Hepatocyte (in vitro differentiated cells): ENCODE results near the gene ZNF560.

Experiments
- EZH2 ChIP-seq: fragments of 200-600 bp; sonication (generic); IDR thresholded peaks from 2 replicates; pipeline ENCODE4 v1.6.1; 2016; ENCODE audit warnings: antibody characterized with exemption, mild to moderate bottlenecking, borderline replicate concordance
- EZH2phosphoT487 ChIP-seq: fragments of 200-600 bp; sonication (generic); IDR thresholded peaks from one replicate; pipeline ENCODE4 v1.6.1; 2018; ENCODE audit warnings: antibody characterized with exemption, mild to moderate bottlenecking, low read depth, moderate library complexity; ENCODE audit not compliant: unreplicated experiment, severe bottlenecking
- TF ChIP-seq, protein P1 (sequence below): fragments of 200-600 bp; sonication (generic); IDR thresholded peaks from 2 replicates; pipeline ENCODE4 v1.5.1; 2016; ENCODE audit warnings: antibody characterized with exemption, mild to moderate bottlenecking; ENCODE audit not compliant: poor library complexity

DNA sequence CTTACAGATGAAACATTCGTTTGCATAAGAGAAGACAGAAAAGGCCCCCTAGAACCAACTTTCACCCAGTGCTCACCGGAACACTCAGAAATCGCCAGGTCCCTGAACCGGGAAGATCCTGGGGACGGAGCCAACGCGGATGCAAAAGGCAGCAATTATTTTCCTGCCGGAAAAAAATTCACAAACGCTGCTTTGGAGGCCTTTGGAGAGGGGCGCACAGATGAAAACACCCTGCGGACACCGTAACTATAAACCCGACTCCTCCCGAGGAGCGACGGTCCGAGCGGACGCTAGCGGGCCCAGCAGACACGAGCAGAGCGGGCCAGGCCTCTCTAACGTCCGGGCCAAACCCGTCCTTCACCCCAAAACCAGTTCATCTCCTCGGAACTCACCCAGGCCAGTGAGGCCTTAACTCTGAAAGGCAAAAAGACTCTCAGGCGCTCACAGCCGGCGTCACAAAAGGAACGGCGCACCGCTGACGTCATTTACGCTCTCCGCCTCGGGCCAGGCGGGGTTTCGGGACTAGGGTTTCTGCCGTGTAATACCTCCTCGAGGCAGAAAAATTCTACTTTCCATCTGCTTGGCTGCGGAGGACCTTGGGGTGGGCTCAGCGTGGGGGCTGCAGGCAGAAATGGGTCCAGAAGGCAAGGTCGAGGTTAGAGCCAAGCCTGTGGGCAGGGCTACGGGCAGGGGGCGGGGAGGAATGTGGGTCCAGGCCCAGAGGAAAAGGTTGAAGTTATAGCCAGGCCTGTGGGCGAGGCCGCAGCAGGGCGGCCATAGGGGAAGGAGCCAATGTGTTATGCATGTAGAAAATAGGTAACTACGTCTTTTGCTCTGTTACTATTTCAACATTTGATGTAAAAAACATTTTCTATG is 40.0 kb upstream of the ZNF560 start, which contains the start of gene ZNF426:
- TF ChIP-seq, protein P1, sequence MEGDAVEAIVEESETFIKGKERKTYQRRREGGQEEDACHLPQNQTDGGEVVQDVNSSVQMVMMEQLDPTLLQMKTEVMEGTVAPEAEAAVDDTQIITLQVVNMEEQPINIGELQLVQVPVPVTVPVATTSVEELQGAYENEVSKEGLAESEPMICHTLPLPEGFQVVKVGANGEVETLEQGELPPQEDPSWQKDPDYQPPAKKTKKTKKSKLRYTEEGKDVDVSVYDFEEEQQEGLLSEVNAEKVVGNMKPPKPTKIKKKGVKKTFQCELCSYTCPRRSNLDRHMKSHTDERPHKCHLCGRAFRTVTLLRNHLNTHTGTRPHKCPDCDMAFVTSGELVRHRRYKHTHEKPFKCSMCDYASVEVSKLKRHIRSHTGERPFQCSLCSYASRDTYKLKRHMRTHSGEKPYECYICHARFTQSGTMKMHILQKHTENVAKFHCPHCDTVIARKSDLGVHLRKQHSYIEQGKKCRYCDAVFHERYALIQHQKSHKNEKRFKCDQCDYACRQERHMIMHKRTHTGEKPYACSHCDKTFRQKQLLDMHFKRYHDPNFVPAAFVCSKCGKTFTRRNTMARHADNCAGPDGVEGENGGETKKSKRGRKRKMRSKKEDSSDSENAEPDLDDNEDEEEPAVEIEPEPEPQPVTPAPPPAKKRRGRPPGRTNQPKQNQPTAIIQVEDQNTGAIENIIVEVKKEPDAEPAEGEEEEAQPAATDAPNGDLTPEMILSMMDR: no peak
- TF ChIP-seq EZH2 (no peak), EZH2phosphoT487 (no peak)
